NCI-H2029 (cell line): ENCODE data around the gene NCOA3.

ENCODE experiments used
- DNase-seq: peaks from one replicate; lab custom pipeline; 2025; lab: John Stamatoyannopoulos, UW

Gene NCOA3

DNA sequence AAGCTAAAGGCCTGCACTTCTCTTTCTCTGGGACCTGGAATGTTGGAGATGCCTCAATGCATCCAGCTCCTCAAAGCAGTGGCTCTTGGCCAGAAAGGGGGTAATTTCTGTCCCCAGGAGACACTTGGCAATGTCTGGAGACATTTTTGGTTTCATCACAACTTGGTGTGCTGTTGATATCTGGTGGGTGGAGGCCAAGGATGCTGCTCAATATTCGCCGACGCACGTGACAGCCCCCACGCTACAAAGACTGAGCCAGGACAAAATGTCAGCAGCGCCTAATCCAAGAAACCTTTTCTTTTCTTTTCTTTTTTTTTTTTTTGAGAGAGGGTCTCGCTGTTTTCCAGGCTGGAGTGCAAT lies 203.8 kb downstream of the NCOA3 start:
- DNase-seq = no peak

DNA sequence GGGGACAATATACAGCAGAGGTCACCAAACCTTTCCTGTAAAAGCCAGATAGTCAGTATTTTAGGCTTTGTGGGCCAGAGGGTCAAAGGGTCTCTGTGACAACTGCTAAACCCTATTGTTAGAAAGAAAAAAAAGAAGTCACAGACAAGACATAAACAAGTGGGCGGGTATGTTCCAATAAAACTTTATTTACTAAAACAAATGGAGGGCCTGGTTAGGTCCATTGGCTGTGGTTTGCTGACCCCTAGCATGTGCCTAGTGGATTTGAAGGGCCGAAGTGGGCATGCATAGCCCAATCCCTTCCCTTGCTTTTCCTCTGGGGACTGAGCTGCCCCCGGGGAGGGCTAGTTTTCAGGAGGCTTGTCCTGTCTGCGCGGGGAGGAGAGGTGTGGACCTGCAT lies 204.7 kb downstream of the NCOA3 start:
- no peak for DNase-seq
